ENCODE results near the gene TOM1L2.
"Not testable (repeated sequence)": the region's sequence is repeated elsewhere in the genome, so short reads cannot be mapped to it uniquely, and the experiment has no call there.

TOM1L2 gene

GRCh38 chr17:17966399-17966798 is 5.8 kb downstream of the TOM1L2 start:
- DNase-seq, result no peak

GRCh38 chr17:17965152-17965721 is 7.0 kb downstream of the TOM1L2 start:
- DNase-seq, result no peak

- DNase-seq, result no peak
Measured at GRCh38 chr17:17964710-17965109, 7.5 kb downstream of the TOM1L2 start.

- no peak for DNase-seq
Measured at GRCh38 chr17:17963694-17964436, 8.3 kb downstream of the TOM1L2 start.

GRCh38 chr17:17963066-17963465 is 9.1 kb downstream of the TOM1L2 start:
- DNase-seq, result no peak

- DNase-seq, result no peak
Measured at GRCh38 chr17:17960500-17961030, 11.6 kb downstream of the TOM1L2 start.

- no peak for DNase-seq
Measured at GRCh38 chr17:17959520-17960361, 12.5 kb downstream of the TOM1L2 start.

- no peak for DNase-seq
Measured at GRCh38 chr17:17958982-17959381, 13.2 kb downstream of the TOM1L2 start.

- DNase-seq, result no peak
Measured at GRCh38 chr17:17957584-17957916, 14.7 kb downstream of the TOM1L2 start.

GRCh38 chr17:17955790-17956341 is 16.3 kb downstream of the TOM1L2 start:
- not testable (repeated sequence) for DNase-seq

- no peak for DNase-seq
Measured at GRCh38 chr17:17954079-17954478, 18.1 kb downstream of the TOM1L2 start.

GRCh38 chr17:17952691-17953090 is 19.5 kb downstream of the TOM1L2 start:
- no peak for DNase-seq

GRCh38 chr17:17951524-17951923 is 20.7 kb downstream of the TOM1L2 start:
- no peak for DNase-seq

GRCh38 chr17:17950806-17951205 is 21.4 kb downstream of the TOM1L2 start:
- DNase-seq, result no peak

- DNase-seq, result no peak
Measured at GRCh38 chr17:17950347-17950746, 21.9 kb downstream of the TOM1L2 start.

- no peak for DNase-seq
Measured at GRCh38 chr17:17947966-17948365, 24.2 kb downstream of the TOM1L2 start.

- no peak for DNase-seq
Measured at GRCh38 chr17:17947309-17947708, 24.9 kb downstream of the TOM1L2 start.

- DNase-seq, result no peak
Measured at GRCh38 chr17:17946093-17946492, 26.1 kb downstream of the TOM1L2 start.

- no peak for DNase-seq
Measured at GRCh38 chr17:17944743-17945142, 27.5 kb downstream of the TOM1L2 start.

GRCh38 chr17:17944242-17944641 is 28.0 kb downstream of the TOM1L2 start:
- no peak for DNase-seq

- DNase-seq, result no peak
Measured at GRCh38 chr17:17943281-17943984, 28.8 kb downstream of the TOM1L2 start.

GRCh38 chr17:17942846-17943245 is 29.4 kb downstream of the TOM1L2 start:
- DNase-seq, result no peak

GRCh38 chr17:17941015-17941414 is 31.2 kb downstream of the TOM1L2 start:
- no peak for DNase-seq

All from stimulated activated CD4-positive, alpha-beta T cell treated with anti-CD3 and anti-CD28 coated beads, Interleukin-4, amount 100 ng/mL, for 1 hour (primary cell).